Gastroesophageal sphincter (tissue), 3 donors: ENCODE measurements around the gene GNG14.

Experiments
- CTCF ChIP-seq, 4 experiments: fragments of 200-600 bp in 2 of 4; fragments of 450-650 bp in 2 of 4; sonication (generic) in 1 of 4; IDR thresholded peaks; one replicate each; pipeline ENCODE4 v1.5.1; 2017 to 2019; ENCODE audit warnings: antibody characterized with exemption in 4 of 4, mild to moderate bottlenecking in 2 of 4, moderate library complexity in 2 of 4
- POLR2A ChIP-seq, 2 donors: fragments of 450-650 bp; IDR thresholded peaks; one replicate each; pipeline ENCODE4 v1.6.1; 2017; ENCODE audit warnings: antibody characterized with exemption in 2 of 2, mild to moderate bottlenecking in 2 of 2, moderate library complexity in 1 of 2

GRCh38 chr19:12687496-12688196, at the start of gene GNG14:
- no peak for TF ChIP-seq CTCF (IDR thresholded peaks at IDR 0.05)
- TF ChIP-seq POLR2A (IDR thresholded peaks at IDR 0.05): no peak
